ENCODE measurements around the gene BRSK2.

Gene BRSK2

GRCh38 chr11:1442163-1442562, 52.4 kb downstream of the BRSK2 start:
- Histone ChIP-seq H3K27me3 (ENCODE audit: control insufficient read depth in 1 of 2, insufficient read depth in 2 of 2, low read length in 2 of 2) (peaks cover 10 to 15% of the 10 kb centered on the region in 2 donors), H3K36me3 (ENCODE audit: control insufficient read depth in 2 of 2, insufficient read depth in 2 of 2, low read length in 2 of 2) (no peaks in the 10 kb centered on the region), H3K4me1 (ENCODE audit: control insufficient read depth, insufficient read depth, low read length) (no peaks in the 10 kb centered on the region), H3K4me3 (ENCODE audit: low read length in 2 of 2) (no peak overlapping the region), H3K9ac (ENCODE audit: low read length in 2 of 2) (no peak overlapping the region), H3K27ac (ENCODE audit: low read length) (no peak overlapping the region), H3K9me3 (ENCODE audit: control insufficient read depth in 2 of 2, low read length in 2 of 2) (no peaks in the 10 kb centered on the region)

GRCh38 chr11:1442807-1443366, 53.2 kb downstream of the BRSK2 start:
- Histone ChIP-seq H3K4me3 (ENCODE audit: low read length in 2 of 2) (no peak overlapping the region), H3K36me3 (ENCODE audit: control insufficient read depth in 2 of 2, insufficient read depth in 2 of 2, low read length in 2 of 2) (no peaks in the 10 kb centered on the region), H3K27me3 (ENCODE audit: control insufficient read depth in 1 of 2, insufficient read depth in 2 of 2, low read length in 2 of 2) (peaks cover 7 to 12% of the 10 kb centered on the region in 2 donors), H3K9me3 (ENCODE audit: control insufficient read depth in 2 of 2, low read length in 2 of 2) (no peaks in the 10 kb centered on the region), H3K9ac (ENCODE audit: low read length in 2 of 2) (no peak overlapping the region), H3K4me1 (ENCODE audit: control insufficient read depth, insufficient read depth, low read length) (no peaks in the 10 kb centered on the region), H3K27ac (ENCODE audit: low read length) (no peak overlapping the region)

DNA sequence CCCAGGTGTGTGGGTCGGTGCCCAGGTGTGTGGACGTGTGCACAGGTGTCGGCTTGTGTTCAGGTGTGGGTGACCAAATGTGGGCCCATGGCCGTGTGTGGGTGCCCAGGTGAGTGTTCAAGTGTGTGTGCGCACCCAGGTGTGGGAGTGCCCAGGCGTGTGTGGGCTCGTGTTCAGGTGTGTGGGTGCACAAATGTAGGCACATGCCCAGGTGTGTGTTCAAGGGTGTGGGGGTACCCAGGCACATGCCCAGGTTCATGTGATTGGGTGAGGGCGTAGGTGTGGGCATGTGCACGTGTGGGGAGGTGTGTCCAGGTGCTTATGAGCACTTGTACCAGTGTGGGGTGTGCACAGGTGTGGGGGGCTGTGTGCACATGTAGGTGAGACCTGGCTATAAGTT, 54.0 kb downstream of the BRSK2 start:
- H3K27me3 ChIP-seq (ENCODE audit: control insufficient read depth in 1 of 2, insufficient read depth in 2 of 2, low read length in 2 of 2): peaks cover 7 to 11% of the 10 kb centered on the region in 2 donors
- H3K36me3 ChIP-seq (ENCODE audit: control insufficient read depth in 2 of 2, insufficient read depth in 2 of 2, low read length in 2 of 2): no peaks in the 10 kb centered on the region
- no peak overlapping the region for H3K27ac ChIP-seq (ENCODE audit: low read length)
- no peaks in the 10 kb centered on the region for H3K4me1 ChIP-seq (ENCODE audit: control insufficient read depth, insufficient read depth, low read length)
- no peak overlapping the region for H3K9ac ChIP-seq (ENCODE audit: low read length in 2 of 2)
- no peaks in the 10 kb centered on the region for H3K9me3 ChIP-seq (ENCODE audit: control insufficient read depth in 2 of 2, low read length in 2 of 2)
- H3K4me3 ChIP-seq (ENCODE audit: low read length in 2 of 2): no peak overlapping the region

- H3K27me3 ChIP-seq (ENCODE audit: control insufficient read depth in 1 of 2, insufficient read depth in 2 of 2, low read length in 2 of 2): peaks cover 5 to 9% of the 10 kb centered on the region in 2 donors
- no peak overlapping the region for H3K9ac ChIP-seq (ENCODE audit: low read length in 2 of 2)
- H3K27ac ChIP-seq (ENCODE audit: low read length): no peak overlapping the region
- no peaks in the 10 kb centered on the region for H3K4me1 ChIP-seq (ENCODE audit: control insufficient read depth, insufficient read depth, low read length)
- H3K4me3 ChIP-seq (ENCODE audit: low read length in 2 of 2): no peak overlapping the region
- no peaks in the 10 kb centered on the region for H3K36me3 ChIP-seq (ENCODE audit: control insufficient read depth in 2 of 2, insufficient read depth in 2 of 2, low read length in 2 of 2)
- H3K9me3 ChIP-seq (ENCODE audit: control insufficient read depth in 2 of 2, low read length in 2 of 2): no peaks in the 10 kb centered on the region
Observed at GRCh38 chr11:1444321-1444720, 54.6 kb downstream of the BRSK2 start.

DNA sequence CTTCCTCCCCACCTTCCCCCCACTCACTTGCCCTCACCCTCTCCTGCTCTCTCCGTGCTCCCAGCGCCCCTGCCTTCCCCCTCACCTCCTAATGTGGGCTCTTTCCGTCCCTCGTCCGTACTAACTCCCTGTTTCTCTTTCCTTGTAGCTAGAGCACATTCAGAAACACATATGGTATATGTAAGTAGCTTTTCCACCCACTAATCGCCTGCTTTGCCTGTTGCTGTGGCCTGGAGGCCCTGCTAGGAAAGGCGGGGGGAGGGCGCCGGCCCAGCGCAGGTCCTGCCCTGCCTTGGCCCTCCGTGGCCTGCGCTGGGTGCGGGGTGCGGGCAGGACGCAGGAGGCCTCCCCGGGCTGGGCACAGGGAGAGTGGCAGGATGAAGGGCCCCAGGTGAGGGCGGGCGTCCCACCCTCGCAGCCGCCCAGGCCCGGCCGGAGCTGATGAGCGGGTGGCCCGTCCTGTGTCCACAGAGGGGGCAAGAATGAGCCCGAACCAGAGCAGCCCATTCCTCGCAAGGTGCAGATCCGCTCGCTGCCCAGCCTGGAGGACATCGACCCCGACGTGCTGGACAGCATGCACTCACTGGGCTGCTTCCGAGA, 55.2 kb downstream of the BRSK2 start:
- Histone ChIP-seq H3K4me3 (ENCODE audit: low read length in 2 of 2) (no peak overlapping the region), H3K36me3 (ENCODE audit: control insufficient read depth in 2 of 2, insufficient read depth in 2 of 2, low read length in 2 of 2) (no peaks in the 10 kb centered on the region), H3K9ac (ENCODE audit: low read length in 2 of 2) (no peak overlapping the region), H3K9me3 (ENCODE audit: control insufficient read depth in 2 of 2, low read length in 2 of 2) (no peaks in the 10 kb centered on the region), H3K27ac (ENCODE audit: low read length) (no peak overlapping the region), H3K4me1 (ENCODE audit: control insufficient read depth, insufficient read depth, low read length) (no peaks in the 10 kb centered on the region), H3K27me3 (ENCODE audit: control insufficient read depth in 1 of 2, insufficient read depth in 2 of 2, low read length in 2 of 2) (peaks cover 5 to 9% of the 10 kb centered on the region in 2 donors)

- H3K9me3 ChIP-seq (ENCODE audit: control insufficient read depth in 2 of 2, low read length in 2 of 2): no peaks in the 10 kb centered on the region
- H3K27ac ChIP-seq (ENCODE audit: low read length): no peak overlapping the region
- no peaks in the 10 kb centered on the region for H3K4me1 ChIP-seq (ENCODE audit: control insufficient read depth, insufficient read depth, low read length)
- H3K4me3 ChIP-seq (ENCODE audit: low read length in 2 of 2): no peak overlapping the region
- no peak overlapping the region for H3K9ac ChIP-seq (ENCODE audit: low read length in 2 of 2)
- H3K27me3 ChIP-seq (ENCODE audit: control insufficient read depth in 1 of 2, insufficient read depth in 2 of 2, low read length in 2 of 2): peaks cover 5 to 9% of the 10 kb centered on the region in 2 donors
- no peaks in the 10 kb centered on the region for H3K36me3 ChIP-seq (ENCODE audit: control insufficient read depth in 2 of 2, insufficient read depth in 2 of 2, low read length in 2 of 2)
Observed at GRCh38 chr11:1445741-1446445, 56.2 kb downstream of the BRSK2 start.

GRCh38 chr11:1446623-1447022, 56.9 kb downstream of the BRSK2 start:
- no peaks in the 10 kb centered on the region for H3K4me1 ChIP-seq (ENCODE audit: control insufficient read depth, insufficient read depth, low read length)
- H3K4me3 ChIP-seq (ENCODE audit: low read length in 2 of 2): no peak overlapping the region
- no peak overlapping the region for H3K9ac ChIP-seq (ENCODE audit: low read length in 2 of 2)
- H3K27ac ChIP-seq (ENCODE audit: low read length): no peak overlapping the region
- no peaks in the 10 kb centered on the region for H3K9me3 ChIP-seq (ENCODE audit: control insufficient read depth in 2 of 2, low read length in 2 of 2)
- no peaks in the 10 kb centered on the region for H3K36me3 ChIP-seq (ENCODE audit: control insufficient read depth in 2 of 2, insufficient read depth in 2 of 2, low read length in 2 of 2)
- H3K27me3 ChIP-seq (ENCODE audit: control insufficient read depth in 1 of 2, insufficient read depth in 2 of 2, low read length in 2 of 2): peaks cover 5 to 9% of the 10 kb centered on the region in 2 donors

DNA sequence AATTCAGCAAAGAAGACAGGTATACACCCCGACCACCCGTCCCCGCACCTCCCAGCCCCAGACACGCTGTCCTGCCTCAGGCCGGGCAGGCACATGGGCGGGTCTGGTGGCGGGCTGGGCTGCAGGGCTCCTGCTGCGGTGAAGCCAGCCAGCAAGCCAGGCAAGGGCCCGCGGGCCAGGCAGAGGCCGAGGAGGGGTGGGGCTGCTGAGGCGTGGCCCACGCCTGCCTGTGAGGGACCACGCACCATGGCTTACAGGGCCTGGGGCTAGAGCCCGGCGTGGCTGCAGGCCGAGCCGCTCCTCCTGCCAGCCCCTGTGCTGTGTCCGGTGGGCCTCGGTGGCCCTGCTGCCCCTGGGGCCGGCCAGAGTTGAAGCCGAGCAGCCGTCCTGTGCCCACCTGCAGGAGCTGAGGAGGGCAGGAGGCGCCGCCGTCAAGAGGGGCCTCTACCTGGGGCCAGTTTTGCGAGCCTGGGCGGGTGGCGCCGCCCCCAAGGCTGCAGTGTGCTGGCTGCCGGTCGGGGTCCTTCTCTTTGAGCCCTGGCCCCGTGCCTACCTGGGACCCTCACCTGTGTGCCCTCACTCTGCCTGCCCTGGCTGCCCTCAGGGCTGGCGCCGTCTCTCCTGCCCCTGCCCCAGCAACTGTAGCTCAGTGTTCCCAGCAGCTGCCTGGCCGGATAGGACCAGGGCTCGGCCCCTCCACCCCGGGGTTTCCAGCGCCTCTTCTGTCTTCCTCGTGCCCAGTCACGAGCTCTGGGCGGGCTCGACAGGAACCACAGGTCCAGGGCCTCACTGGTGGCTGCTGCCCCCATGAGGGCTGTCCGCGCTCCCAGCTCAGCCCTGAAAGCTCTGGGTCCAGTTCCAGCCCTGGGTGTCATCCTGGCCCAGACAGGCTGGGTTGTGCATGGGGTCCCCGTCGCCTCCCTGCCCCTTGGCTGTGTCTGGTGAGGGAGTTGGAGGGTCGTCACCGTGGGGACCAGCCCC, 58.4 kb downstream of the BRSK2 start:
- H3K27me3 ChIP-seq (ENCODE audit: control insufficient read depth in 1 of 2, insufficient read depth in 2 of 2, low read length in 2 of 2): peaks cover 2 to 5% of the 10 kb centered on the region in 2 donors
- no peaks in the 10 kb centered on the region for H3K36me3 ChIP-seq (ENCODE audit: control insufficient read depth in 2 of 2, insufficient read depth in 2 of 2, low read length in 2 of 2)
- H3K4me1 ChIP-seq (ENCODE audit: control insufficient read depth, insufficient read depth, low read length): no peaks in the 10 kb centered on the region
- H3K9ac ChIP-seq (ENCODE audit: low read length in 2 of 2): no peak overlapping the region
- no peak overlapping the region for H3K27ac ChIP-seq (ENCODE audit: low read length)
- no peak overlapping the region for H3K4me3 ChIP-seq (ENCODE audit: low read length in 2 of 2)
- no peaks in the 10 kb centered on the region for H3K9me3 ChIP-seq (ENCODE audit: control insufficient read depth in 2 of 2, low read length in 2 of 2)

GRCh38 chr11:1448882-1449281, 59.1 kb downstream of the BRSK2 start:
- Histone ChIP-seq H3K27me3 (ENCODE audit: control insufficient read depth in 1 of 2, insufficient read depth in 2 of 2, low read length in 2 of 2) (peaks cover 2 to 3% of the 10 kb centered on the region in 2 donors), H3K9me3 (ENCODE audit: control insufficient read depth in 2 of 2, low read length in 2 of 2) (no peaks in the 10 kb centered on the region), H3K4me3 (ENCODE audit: low read length in 2 of 2) (no peak overlapping the region), H3K27ac (ENCODE audit: low read length) (no peak overlapping the region), H3K4me1 (ENCODE audit: control insufficient read depth, insufficient read depth, low read length) (peaks cover 3% of the 10 kb centered on the region), H3K9ac (ENCODE audit: low read length in 2 of 2) (no peak overlapping the region), H3K36me3 (ENCODE audit: control insufficient read depth in 2 of 2, insufficient read depth in 2 of 2, low read length in 2 of 2) (no peaks in the 10 kb centered on the region)

DNA sequence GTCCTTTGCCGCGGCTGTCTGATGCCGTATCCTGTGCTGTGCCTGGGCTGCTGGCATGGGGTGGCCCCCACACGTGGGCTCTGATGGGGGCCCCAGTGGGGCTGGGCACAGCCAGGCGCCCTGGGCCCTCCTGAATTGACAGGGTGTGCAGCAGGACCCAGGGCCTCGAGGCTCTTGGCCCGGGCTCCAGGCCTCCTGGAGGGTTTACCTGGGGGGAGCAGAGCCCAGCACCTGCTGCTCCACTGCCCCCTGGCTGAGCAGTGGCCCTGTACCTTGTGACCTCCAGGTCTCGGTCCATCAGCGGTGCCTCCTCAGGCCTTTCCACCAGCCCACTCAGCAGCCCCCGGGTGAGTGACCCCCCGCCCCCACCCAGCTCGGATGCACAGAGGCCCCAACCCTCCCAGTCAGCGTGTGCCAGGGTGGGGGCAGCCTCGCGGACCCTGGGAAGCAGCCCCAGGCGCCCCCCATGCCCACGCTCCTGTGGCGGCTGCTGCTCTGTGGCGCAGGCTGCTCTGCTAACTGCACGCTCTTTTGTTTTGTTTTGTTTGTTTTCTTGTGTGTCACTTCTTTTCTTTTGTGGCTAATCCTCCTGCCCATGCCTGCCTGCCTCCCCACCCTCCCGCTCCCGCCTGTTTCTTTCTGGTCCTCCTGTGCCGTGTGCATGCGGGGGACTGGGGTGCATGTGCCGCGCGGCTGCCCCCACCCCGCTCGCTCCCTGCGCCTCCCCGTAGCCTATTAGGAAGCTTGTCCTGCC, 59.9 kb downstream of the BRSK2 start:
- peaks cover 0 to 2% of the 10 kb centered on the region in 2 donors for H3K27me3 ChIP-seq (ENCODE audit: control insufficient read depth in 1 of 2, insufficient read depth in 2 of 2, low read length in 2 of 2)

More for the DNA sequence above, 59.9 kb downstream of the BRSK2 start:
- no peak overlapping the region for H3K9ac ChIP-seq (ENCODE audit: low read length in 2 of 2)
- no peaks in the 10 kb centered on the region for H3K9me3 ChIP-seq (ENCODE audit: control insufficient read depth in 2 of 2, low read length in 2 of 2)
- peaks cover 5% of the 10 kb centered on the region for H3K4me1 ChIP-seq (ENCODE audit: control insufficient read depth, insufficient read depth, low read length)
- H3K27ac ChIP-seq (ENCODE audit: low read length): no peak overlapping the region
- no peak overlapping the region for H3K4me3 ChIP-seq (ENCODE audit: low read length in 2 of 2)
- no peaks in the 10 kb centered on the region for H3K36me3 ChIP-seq (ENCODE audit: control insufficient read depth in 2 of 2, insufficient read depth in 2 of 2, low read length in 2 of 2)
